ENCODE results near the gene IL1RAPL1. TPM values are rescaled to one million over a fixed set of nuclear protein-coding genes. Genes with fewer than 3 reads are reported as not detected.

The IL1RAPL1 gene
- polyA plus RNA-seq, 1 donor from 2014 or later = not detected

DNA sequence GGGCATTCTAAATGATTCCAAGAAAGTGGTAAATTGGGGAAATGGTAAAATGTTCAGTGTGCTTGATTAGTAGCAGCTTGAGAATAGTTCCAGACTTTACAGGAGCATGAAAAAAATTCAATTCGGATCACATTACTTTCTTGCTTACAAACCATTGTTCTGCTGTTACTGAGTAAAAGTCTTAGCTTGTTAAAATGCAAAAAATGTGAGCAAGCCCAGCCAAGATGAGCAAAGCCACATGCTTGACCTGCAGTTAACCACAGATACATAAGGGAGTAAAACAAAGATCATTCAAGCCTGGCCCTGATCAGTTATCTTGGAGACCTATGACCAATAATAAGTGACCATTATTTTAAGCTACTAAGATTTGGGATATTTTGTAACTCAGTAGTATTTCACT is 1065.2 kb downstream of the IL1RAPL1 start:
- no peaks in the 10 kb centered on the region for H3K36me3 Mint-ChIP-seq
- H3K4me1 Mint-ChIP-seq = no peaks in the 10 kb centered on the region

GRCh38 chrX:29653721-29654120 is 1066.5 kb downstream of the IL1RAPL1 start:
- Mint-ChIP-seq H3K9me3 (peaks cover 0 to 3% (median 1%) of the 10 kb centered on the region in 3 donors), H3K27me3 (no peaks in the 10 kb centered on the region), H3K27ac (no peak overlapping the region), H3K36me3 (no peaks in the 10 kb centered on the region), H3K4me3 (no peak overlapping the region), H3K4me1 (no peaks in the 10 kb centered on the region)

More for the DNA sequence above, 1065.2 kb downstream of the IL1RAPL1 start:
- Mint-ChIP-seq H3K4me3 (no peak overlapping the region), H3K27me3 (no peaks in the 10 kb centered on the region), H3K9me3 (peaks cover 0 to 3% (median 0%) of the 10 kb centered on the region in 3 donors), H3K27ac (no peak overlapping the region)

DNA sequence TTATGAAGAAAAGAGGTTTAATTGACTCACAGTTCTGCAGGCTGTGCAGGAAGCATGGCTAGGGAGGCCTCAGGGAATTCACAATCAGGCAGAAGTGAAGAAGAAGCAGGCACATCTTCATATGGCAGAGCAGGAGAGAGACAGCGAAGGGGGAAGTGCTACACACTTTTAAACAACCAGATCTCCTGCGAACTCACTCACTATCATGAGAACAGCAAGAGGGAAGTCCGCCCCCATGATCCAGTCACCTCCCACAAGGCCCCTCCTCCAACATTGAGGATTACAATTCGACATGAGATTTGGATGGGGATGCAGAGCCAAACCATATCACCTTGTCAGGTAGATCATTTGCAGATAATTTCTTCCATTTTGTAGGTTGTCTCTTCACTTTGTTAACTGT is 1072.7 kb downstream of the IL1RAPL1 start:
- Mint-ChIP-seq H3K4me1 (no peaks in the 10 kb centered on the region), H3K9me3 (peaks cover 0 to 5% (median 1%) of the 10 kb centered on the region in 3 donors), H3K4me3 (no peak overlapping the region), H3K27me3 (no peaks in the 10 kb centered on the region), H3K27ac (no peak overlapping the region), H3K36me3 (no peaks in the 10 kb centered on the region)

GRCh38 chrX:29661290-29661689 is 1074.0 kb downstream of the IL1RAPL1 start:
- no peaks in the 10 kb centered on the region for H3K4me1 Mint-ChIP-seq
- no peaks in the 10 kb centered on the region for H3K36me3 Mint-ChIP-seq
- H3K4me3 Mint-ChIP-seq = no peak overlapping the region
- no peak overlapping the region for H3K27ac Mint-ChIP-seq
- H3K27me3 Mint-ChIP-seq = no peaks in the 10 kb centered on the region
- H3K9me3 Mint-ChIP-seq = peaks cover 0 to 5% (median 1%) of the 10 kb centered on the region in 3 donors

- H3K4me1 Mint-ChIP-seq = no peaks in the 10 kb centered on the region
- H3K36me3 Mint-ChIP-seq = no peaks in the 10 kb centered on the region
- H3K4me3 Mint-ChIP-seq = no peak overlapping the region
- H3K9me3 Mint-ChIP-seq = peaks cover 0 to 5% (median 1%) of the 10 kb centered on the region in 3 donors
- no peaks in the 10 kb centered on the region for H3K27me3 Mint-ChIP-seq
- H3K27ac Mint-ChIP-seq = peak overlapping the region in 1 of 3 donors; percentile 2
Measured at GRCh38 chrX:29662101-29662500, 1074.9 kb downstream of the IL1RAPL1 start.

DNA sequence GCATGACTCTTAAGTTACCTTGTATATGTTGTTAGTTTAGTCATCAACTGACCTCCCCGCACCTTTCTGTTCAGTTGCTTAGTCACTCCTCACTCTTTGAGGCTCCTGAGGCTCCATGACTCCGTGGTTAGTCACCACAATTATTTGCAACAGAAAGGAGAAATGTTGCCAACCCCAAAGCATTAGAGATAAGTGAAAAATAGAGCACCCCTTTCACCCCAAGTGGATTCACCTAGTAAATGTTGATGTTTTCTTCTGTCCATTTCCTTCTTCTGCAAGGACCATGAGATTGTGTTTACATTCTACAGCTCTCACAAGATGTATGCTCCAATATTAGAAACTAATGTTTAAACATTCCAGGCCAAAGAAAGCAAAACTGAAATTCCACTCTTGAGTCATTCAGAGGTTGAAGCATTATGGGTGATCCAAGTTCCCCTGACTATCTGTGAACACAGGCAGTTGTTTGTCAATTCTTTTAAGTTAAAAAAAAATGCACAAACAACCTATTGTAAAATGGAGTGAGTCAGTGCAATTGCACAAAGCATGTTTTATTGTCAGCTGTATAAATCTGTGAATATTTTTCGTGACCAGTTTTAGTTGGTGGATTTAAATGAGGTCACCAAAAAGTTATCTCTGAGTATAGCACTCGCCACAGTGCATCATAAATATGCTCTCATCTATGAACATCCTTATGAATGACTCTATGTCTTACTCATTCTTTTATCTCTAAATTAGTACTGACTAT is 1075.7 kb downstream of the IL1RAPL1 start:
- H3K4me1 Mint-ChIP-seq = no peaks in the 10 kb centered on the region
- H3K9me3 Mint-ChIP-seq = peaks cover 0 to 5% (median 1%) of the 10 kb centered on the region in 3 donors
- no peak overlapping the region for H3K4me3 Mint-ChIP-seq
- H3K27me3 Mint-ChIP-seq = no peaks in the 10 kb centered on the region
- H3K36me3 Mint-ChIP-seq = no peaks in the 10 kb centered on the region
- H3K27ac Mint-ChIP-seq = no peak overlapping the region

DNA sequence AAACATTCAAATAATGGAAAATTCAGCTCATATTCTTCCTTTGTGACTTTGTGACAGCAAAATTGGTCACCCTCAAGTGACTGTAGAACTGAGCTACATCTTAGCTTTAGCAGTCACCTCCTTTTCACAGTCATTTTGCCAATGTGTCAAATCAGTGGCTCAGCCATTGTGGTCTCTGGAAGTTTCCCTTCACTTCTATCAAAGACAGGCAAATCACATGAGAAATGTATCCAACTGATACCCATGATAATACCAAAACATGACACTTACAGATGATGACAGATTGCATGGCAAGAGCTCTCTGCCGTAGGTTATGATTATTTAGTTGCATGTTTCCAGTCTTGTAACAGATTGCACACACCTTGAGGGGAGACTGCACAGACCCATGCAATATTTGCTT is 1078.3 kb downstream of the IL1RAPL1 start:
- no peaks in the 10 kb centered on the region for H3K27me3 Mint-ChIP-seq

DNA sequence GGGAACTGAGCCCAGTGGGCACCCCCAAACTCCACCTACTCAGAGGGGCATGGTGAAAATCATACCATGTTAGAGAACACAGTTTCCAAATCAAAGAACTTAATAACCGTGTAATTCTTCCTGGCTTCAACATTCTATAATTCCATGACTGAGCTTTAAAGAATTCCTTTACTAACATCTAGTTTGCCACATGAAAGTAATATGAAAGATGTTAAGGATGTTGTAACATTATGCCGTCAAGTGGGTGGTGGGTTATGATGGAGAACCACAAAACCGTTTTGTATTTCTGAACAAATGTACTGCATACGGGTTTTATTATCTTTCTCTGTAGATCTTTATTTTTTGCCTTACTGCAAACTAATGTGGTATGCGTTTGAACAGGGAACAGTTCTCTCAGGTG is 1079.1 kb downstream of the IL1RAPL1 start:
- Mint-ChIP-seq H3K36me3 (no peaks in the 10 kb centered on the region), H3K27me3 (no peaks in the 10 kb centered on the region), H3K4me3 (no peak overlapping the region), H3K4me1 (no peaks in the 10 kb centered on the region), H3K27ac (no peak overlapping the region), H3K9me3 (no peaks in the 10 kb centered on the region)

More for the DNA sequence above, 1078.3 kb downstream of the IL1RAPL1 start:
- H3K4me3 Mint-ChIP-seq = no peak overlapping the region
- no peak overlapping the region for H3K27ac Mint-ChIP-seq
- H3K4me1 Mint-ChIP-seq = no peaks in the 10 kb centered on the region
- no peaks in the 10 kb centered on the region for H3K9me3 Mint-ChIP-seq
- H3K36me3 Mint-ChIP-seq = no peaks in the 10 kb centered on the region

- H3K9me3 Mint-ChIP-seq = no peaks in the 10 kb centered on the region
- no peak overlapping the region for H3K27ac Mint-ChIP-seq
- no peaks in the 10 kb centered on the region for H3K4me1 Mint-ChIP-seq
Measured at GRCh38 chrX:29671421-29671820, 1084.2 kb downstream of the IL1RAPL1 start.

GRCh38 chrX:29687687-29688086 is 1100.4 kb downstream of the IL1RAPL1 start:
- H3K36me3 Mint-ChIP-seq = peaks cover 2% of the 10 kb centered on the region
- H3K4me3 Mint-ChIP-seq = no peak overlapping the region
- H3K27ac Mint-ChIP-seq = no peak overlapping the region
- H3K4me1 Mint-ChIP-seq = no peaks in the 10 kb centered on the region
- H3K27me3 Mint-ChIP-seq = no peaks in the 10 kb centered on the region
- no peaks in the 10 kb centered on the region for H3K9me3 Mint-ChIP-seq

More at GRCh38 chrX:29671421-29671820, 1084.2 kb downstream of the IL1RAPL1 start:
- Mint-ChIP-seq H3K36me3 (no peaks in the 10 kb centered on the region), H3K4me3 (no peak overlapping the region), H3K27me3 (no peaks in the 10 kb centered on the region)

GRCh38 chrX:29690061-29690460 is 1102.8 kb downstream of the IL1RAPL1 start:
- no peaks in the 10 kb centered on the region for H3K27me3 Mint-ChIP-seq
- no peak overlapping the region for H3K27ac Mint-ChIP-seq
- H3K4me3 Mint-ChIP-seq = no peak overlapping the region
- H3K4me1 Mint-ChIP-seq = no peaks in the 10 kb centered on the region
- no peaks in the 10 kb centered on the region for H3K9me3 Mint-ChIP-seq
- peaks cover 2% of the 10 kb centered on the region for H3K36me3 Mint-ChIP-seq

- Mint-ChIP-seq H3K9me3 (no peaks in the 10 kb centered on the region), H3K36me3 (peaks cover 2% of the 10 kb centered on the region), H3K27ac (no peak overlapping the region), H3K4me1 (no peaks in the 10 kb centered on the region), H3K27me3 (no peaks in the 10 kb centered on the region), H3K4me3 (no peak overlapping the region)
Measured at GRCh38 chrX:29691044-29691443, 1103.8 kb downstream of the IL1RAPL1 start.

- Mint-ChIP-seq H3K36me3 (peaks cover 4% of the 10 kb centered on the region), H3K27me3 (no peaks in the 10 kb centered on the region), H3K27ac (no peak overlapping the region), H3K4me3 (no peak overlapping the region), H3K9me3 (peaks cover 0 to 2% (median 0%) of the 10 kb centered on the region in 3 donors), H3K4me1 (no peaks in the 10 kb centered on the region)
Measured at GRCh38 chrX:29693912-29694311, 1106.7 kb downstream of the IL1RAPL1 start.

- Mint-ChIP-seq H3K27me3 (no peaks in the 10 kb centered on the region), H3K27ac (no peak overlapping the region), H3K4me1 (no peaks in the 10 kb centered on the region), H3K36me3 (peaks cover 2% of the 10 kb centered on the region), H3K9me3 (peaks cover 0 to 2% (median 2%) of the 10 kb centered on the region in 3 donors), H3K4me3 (no peak overlapping the region)
Measured at GRCh38 chrX:29699239-29699638, 1112.0 kb downstream of the IL1RAPL1 start.

DNA sequence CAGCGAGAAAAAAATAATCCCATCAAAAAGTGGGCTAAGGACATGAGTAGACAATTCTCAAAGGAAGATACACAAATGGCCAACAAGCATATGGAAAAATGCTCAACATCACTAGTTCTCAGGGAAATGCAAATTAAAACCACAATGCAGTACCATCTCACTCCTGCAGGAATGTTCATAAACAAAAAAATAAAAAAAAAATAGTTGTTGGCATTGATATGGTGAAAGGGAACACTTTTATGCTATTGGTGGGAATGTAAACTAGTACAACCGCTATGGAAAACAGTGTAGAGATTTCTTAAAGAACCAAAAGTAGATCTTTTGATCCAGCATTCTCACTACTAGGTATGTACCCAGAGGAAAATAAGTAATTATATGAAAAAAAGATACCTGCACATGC is 1119.8 kb downstream of the IL1RAPL1 start:
- Mint-ChIP-seq H3K4me3 (no peak overlapping the region), H3K27me3 (no peaks in the 10 kb centered on the region), H3K36me3 (no peaks in the 10 kb centered on the region), H3K9me3 (peaks cover 6 to 15% (median 12%) of the 10 kb centered on the region in 3 donors), H3K27ac (no peak overlapping the region), H3K4me1 (no peaks in the 10 kb centered on the region)

GRCh38 chrX:29721152-29721551 is 1133.9 kb downstream of the IL1RAPL1 start:
- peaks cover 0 to 6% (median 4%) of the 10 kb centered on the region in 3 donors for H3K9me3 Mint-ChIP-seq
- H3K27me3 Mint-ChIP-seq = no peaks in the 10 kb centered on the region
- H3K27ac Mint-ChIP-seq = peak overlapping the region in 1 of 3 donors; percentile 6
- H3K36me3 Mint-ChIP-seq = no peaks in the 10 kb centered on the region
- no peaks in the 10 kb centered on the region for H3K4me1 Mint-ChIP-seq
- H3K4me3 Mint-ChIP-seq = no peak overlapping the region
